Stimulated activated CD4-positive, alpha-beta T cell treated with anti-CD3 and anti-CD28 coated beads, Interleukin-2, amount 100 ng/mL, for 4 hours (primary cell): ENCODE data around the gene MTMR8.
A peak's percentile ranks its signal among the peaks of the same experiment; 100 is the strongest.
"Not testable (repeated sequence)": the region's sequence is repeated elsewhere in the genome, so short reads cannot be mapped to it uniquely, and the experiment has no call there.

Source experiments
- DNase-seq: peaks from one replicate; pipeline ENCODE4 v3.0.0-alpha.2; 2020; ENCODE audit warnings: low read depth

MTMR8 gene

GRCh38 chrX:64394874-64395567 is at the start of gene MTMR8:
Gene MTMR8 (minus strand): TSS chrX:64395452. CDS start chrX:64395363, 89 bp downstream.
- peak; percentile 59 for DNase-seq

GRCh38 chrX:64439551-64439950 is 44.3 kb upstream of the MTMR8 start:
- no peak for DNase-seq

- no peak for DNase-seq
Measured at GRCh38 chrX:64437665-64438064, 42.4 kb upstream of the MTMR8 start.

GRCh38 chrX:64437218-64437617 is 42.0 kb upstream of the MTMR8 start:
- no peak for DNase-seq

GRCh38 chrX:64428371-64428770 is 33.1 kb upstream of the MTMR8 start:
- no peak for DNase-seq

- no peak for DNase-seq
Measured at GRCh38 chrX:64427787-64428186, 32.5 kb upstream of the MTMR8 start.

- DNase-seq, result no peak
Measured at GRCh38 chrX:64427281-64427680, 32.0 kb upstream of the MTMR8 start.

- DNase-seq, result not testable (repeated sequence)
Measured at GRCh38 chrX:64409730-64410129, 14.5 kb upstream of the MTMR8 start.

GRCh38 chrX:64398088-64398487 is 2.8 kb upstream of the MTMR8 start:
- DNase-seq, result no peak

- no peak for DNase-seq
Measured at GRCh38 chrX:64395568-64395929, 297 bp upstream of the MTMR8 start.

- DNase-seq, result no peak
Measured at GRCh38 chrX:64394059-64394873, 986 bp downstream of the MTMR8 start.

GRCh38 chrX:64389489-64389888 is 5.8 kb downstream of the MTMR8 start:
- DNase-seq, result no peak

- not testable (repeated sequence) for DNase-seq
Measured at GRCh38 chrX:64380789-64381188, 14.5 kb downstream of the MTMR8 start.

- no peak for DNase-seq
Measured at GRCh38 chrX:64379924-64380323, 15.3 kb downstream of the MTMR8 start.

- DNase-seq, result no peak
Measured at GRCh38 chrX:64377753-64378152, 17.5 kb downstream of the MTMR8 start.

- DNase-seq, result no peak
Measured at GRCh38 chrX:64352081-64352480, 43.2 kb downstream of the MTMR8 start.

- DNase-seq, result no peak
Measured at GRCh38 chrX:64350521-64350920, 44.7 kb downstream of the MTMR8 start.

GRCh38 chrX:64350047-64350446 is 45.2 kb downstream of the MTMR8 start:
- no peak for DNase-seq

GRCh38 chrX:64342811-64343210 is 52.4 kb downstream of the MTMR8 start:
- no peak for DNase-seq

GRCh38 chrX:64338296-64338695 is 57.0 kb downstream of the MTMR8 start:
- no peak for DNase-seq

- DNase-seq, result no peak
Measured at GRCh38 chrX:64334467-64334866, 60.8 kb downstream of the MTMR8 start.

GRCh38 chrX:64330284-64330683 is 65.0 kb downstream of the MTMR8 start:
- no peak for DNase-seq

GRCh38 chrX:64321507-64321906 is 73.7 kb downstream of the MTMR8 start:
- no peak for DNase-seq

- DNase-seq, result no peak
Measured at GRCh38 chrX:64313624-64314023, 81.6 kb downstream of the MTMR8 start.
